Stomach (tissue), 9 donors: ENCODE measurements around the gene MAP3K7CL. TPM values are rescaled to one million over a fixed set of nuclear protein-coding genes. Genes with fewer than 3 reads are reported as not detected.

ENCODE experiments used
- DNase-seq, 2 donors: peaks; one replicate each; pipeline versions ENCODE4 v3.0.0 to v3.0.0-alpha.2; 2013 to 2019
- H3K27ac ChIP-seq, 5 donors: fragments of 200-600 bp in 4 of 5; sonication (generic) in 4 of 5; one replicate each; pipeline ENCODE4 v1.5.1; 2013 to 2019; ENCODE audit warnings: mild to moderate bottlenecking in 1 of 5, moderate library complexity in 1 of 5
- H3K27me3 ChIP-seq, 3 donors: fragments of 200-600 bp; sonication (generic); one replicate each; pipeline ENCODE4 v1.5.1; 2017 to 2019; ENCODE audit warnings: mixed run types in 1 of 3
- H3K36me3 ChIP-seq, 4 donors: fragments of 200-600 bp; sonication (generic); 1 replicate in 3 of 4; 2 replicates in 1 of 4; pipeline ENCODE4 v1.5.1; 2016 to 2019
- H3K4me1 ChIP-seq, 4 donors: fragments of 200-600 bp; sonication (generic); one replicate each; pipeline ENCODE4 v1.5.1; 2016 to 2019
- H3K4me3 ChIP-seq, 4 donors: fragments of 200-600 bp; sonication (generic) in 3 of 4; one replicate each; pipeline ENCODE4 v1.5.1; 2016 to 2019; ENCODE audit warnings: mild to moderate bottlenecking in 1 of 4
- H3K9me3 ChIP-seq, 4 donors: fragments of 200-600 bp; sonication (generic); one replicate each; pipeline ENCODE4 v1.5.1; 2016 to 2019
- CTCF ChIP-seq, 7 experiments: fragments of 450-650 bp in 4 of 7; fragments of 200-600 bp in 3 of 7; sonication (generic) in 3 of 7; IDR thresholded peaks; one replicate each; pipeline ENCODE4 v1.5.1; 2016 to 2019; ENCODE audit warnings: antibody characterized with exemption in 7 of 7, control low read depth in 2 of 7, mild to moderate bottlenecking in 1 of 7
- EP300 ChIP-seq: sonication (generic); formaldehyde crosslinking; IDR thresholded peaks from one replicate; pipeline ENCODE4 v1.6.1; 2017; ENCODE audit warnings: antibody characterized with exemption
- POLR2A ChIP-seq, 4 donors: fragments of 450-650 bp; IDR thresholded peaks; one replicate each; pipeline ENCODE4 v1.6.1; 2016; ENCODE audit warnings: antibody characterized with exemption in 4 of 4, control low read depth in 2 of 4, mild to moderate bottlenecking in 1 of 4, moderate library complexity in 1 of 4
- POLR2AphosphoS5 ChIP-seq, 3 donors: sonication (generic); formaldehyde crosslinking; IDR thresholded peaks; one replicate each; pipeline ENCODE4 v1.6.1; 2016; ENCODE audit warnings: antibody characterized with exemption in 3 of 3
- WGBS, 5 donors: extraction: QIAGEN DNeasy Blood & Tissue Kit in 3 of 5; methylation state at CpG; one replicate each; pipeline versions ENCODE4 v1.1.5 to v1.1.7; 2013 to 2018; 5-methylcytosine and 5-hydroxymethylcytosine counted together
- intact Hi-C: fragments of 100-400 bp; cut with DNase I; formaldehyde crosslinking; loops from one replicate; pipeline ENCODE4 v1.15.1; 2023; ENCODE audit warnings: low total_unique reads
- polyA plus RNA-seq, 3 donors: library from polyadenylated mRNA; stranded (reverse); fragments of 200-250 nt; gene quantifications; one replicate each; pipeline ENCODE4 v1.2.3, GENCODE V29; 2013
- total RNA-seq, 5 donors: library from RNA; depleted of rRNA; stranded (reverse); fragments of >200 nt; gene quantifications; one replicate each; pipeline versions ENCODE4 v1.1.0 to v1.2.3, GENCODE V29; 2014 to 2016
- donor health status: healthy with polysubstance abuse.
- donor health status: Bipolar disorder and iron deficiency.
- donor health status: healthy.

The MAP3K7CL gene
- total and polyA plus RNA-seq, 8 donors = 0.58 to 19.2 (median 4.5) TPM

DNA sequence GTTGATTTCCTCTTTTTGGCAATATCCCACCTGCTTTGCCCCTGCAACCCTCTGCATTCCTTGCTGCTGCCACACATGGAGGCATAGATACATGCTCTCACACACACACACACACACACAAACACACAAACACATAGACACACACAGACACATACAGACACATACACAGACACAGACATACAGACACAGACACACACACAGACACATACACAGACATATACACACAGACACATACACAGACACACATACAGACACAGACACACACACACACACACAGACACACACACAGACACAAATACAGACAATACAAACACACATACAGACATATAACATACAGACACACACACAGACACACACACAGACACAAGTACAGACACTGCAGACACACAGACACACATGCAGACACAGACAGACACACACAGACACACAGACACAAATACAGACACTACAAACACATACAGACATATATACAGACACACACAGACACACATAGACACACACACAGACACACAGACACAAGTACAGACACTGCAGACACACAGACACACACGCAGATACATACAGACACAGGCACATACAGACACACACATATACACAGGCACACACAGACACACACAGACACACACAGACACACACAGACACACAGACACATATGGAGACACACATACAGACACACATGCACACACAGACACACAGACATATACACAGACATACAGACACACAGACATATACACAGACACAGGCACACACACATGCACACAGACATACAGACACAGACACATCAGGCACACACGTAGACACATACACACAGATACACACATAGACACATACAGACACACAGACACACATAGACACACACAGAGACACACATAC, 83.3 kb downstream of the MAP3K7CL start:
- H3K9me3 ChIP-seq = no peaks in the 10 kb centered on the region
- H3K27ac ChIP-seq = no peak overlapping the region
- no peak overlapping the region for H3K4me3 ChIP-seq
- peaks cover 0 to 6% (median under 1%) of the 10 kb centered on the region in 4 donors for H3K4me1 ChIP-seq
- H3K27me3 ChIP-seq = no peaks in the 10 kb centered on the region
- WGBS, 5 donors = 77 to 97% (median 87%) methylated on average over 2 of the region's 2 CpGs
- intact Hi-C loops = no loop called here
- no peaks in the 10 kb centered on the region for H3K36me3 ChIP-seq
- no peak for DNase-seq
- TF ChIP-seq POLR2A (IDR thresholded peaks at IDR 0.05) (peak in 1 of 4 donors; percentile 45), EP300 (no peak)

DNA sequence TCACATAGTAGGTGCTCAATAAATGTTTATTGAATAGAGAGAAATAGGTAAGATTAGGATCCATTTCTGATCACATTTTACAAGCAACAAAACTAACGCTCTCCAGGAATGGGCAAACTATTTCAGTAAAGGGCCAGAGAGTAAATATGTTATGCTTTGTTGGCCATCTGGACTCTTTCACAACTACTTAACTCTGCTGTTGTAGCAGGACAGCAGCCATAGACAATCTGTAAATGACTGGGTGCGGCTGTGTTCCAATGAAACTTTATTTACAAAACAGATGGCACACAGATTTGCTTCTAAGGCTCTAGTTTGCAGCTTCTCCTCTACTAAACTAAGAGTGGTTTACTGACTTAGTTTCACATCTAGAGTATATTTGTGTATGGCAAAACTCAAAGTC, 85.3 kb downstream of the MAP3K7CL start:
- H3K27me3 ChIP-seq = no peaks in the 10 kb centered on the region
- 32 to 60% (median 44%) methylated on average over 2 of the region's 2 CpGs for WGBS, 5 donors
- H3K4me1 ChIP-seq = peaks cover 0 to 6% (median 0%) of the 10 kb centered on the region in 4 donors
- TF ChIP-seq CTCF (IDR thresholded peaks at IDR 0.05) = no peak
- no peak overlapping the region for H3K27ac ChIP-seq
- intact Hi-C loops = no loop called here
- no peak overlapping the region for H3K4me3 ChIP-seq
- H3K36me3 ChIP-seq = no peaks in the 10 kb centered on the region
- DNase-seq = peak in 1 of 2 donors; percentile 44
- no peaks in the 10 kb centered on the region for H3K9me3 ChIP-seq

DNA sequence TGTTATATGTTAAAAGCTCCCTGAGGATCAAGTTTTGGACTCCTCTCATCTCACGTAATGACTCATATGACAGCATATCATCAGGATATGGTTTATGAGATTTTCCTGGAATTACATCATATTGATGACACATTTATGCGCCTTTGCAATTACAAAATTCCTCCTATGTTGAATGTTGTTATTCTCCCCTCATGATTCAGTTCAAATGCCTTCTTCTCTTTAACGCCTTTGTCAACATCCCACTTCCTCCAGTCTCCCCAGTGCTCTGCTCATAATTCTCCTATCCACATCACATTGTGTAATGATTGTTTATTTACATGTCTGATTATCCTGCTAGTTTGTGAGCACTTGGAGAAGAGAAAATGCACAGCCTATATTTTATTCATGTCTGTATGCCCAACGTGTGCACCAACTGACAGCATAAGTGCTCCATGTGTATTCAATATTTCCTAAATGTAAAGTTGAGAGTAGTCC, 87.4 kb downstream of the MAP3K7CL start:
- TF ChIP-seq CTCF (IDR thresholded peaks at IDR 0.05) (no peak), POLR2AphosphoS5 (IDR thresholded peaks at IDR 0.05) (peak in 1 of 3 donors; percentile 60), EP300 (no peak)
- WGBS, 5 donors = 58 to 70% (median 68%) methylated on average over 4 of the region's 4 CpGs
- Histone ChIP-seq H3K4me1 (peaks cover 0 to 6% (median 0%) of the 10 kb centered on the region in 4 donors), H3K27ac (peak overlapping the region in 1 of 5 donors; percentile 49), H3K4me3 (no peak overlapping the region), H3K36me3 (no peaks in the 10 kb centered on the region), H3K9me3 (no peaks in the 10 kb centered on the region), H3K27me3 (no peaks in the 10 kb centered on the region)
- DNase-seq = no peak
- intact Hi-C loops = no loop called here

- TF ChIP-seq POLR2AphosphoS5 (IDR thresholded peaks at IDR 0.05) (no peak), POLR2A (IDR thresholded peaks at IDR 0.05) (no peak), CTCF (IDR thresholded peaks at IDR 0.05) (no peak), EP300 (no peak)
- no peaks in the 10 kb centered on the region for H3K27me3 ChIP-seq
- peak in 1 of 2 donors; percentile 41 for DNase-seq
- no peak overlapping the region for H3K4me3 ChIP-seq
- H3K4me1 ChIP-seq = peaks cover 0 to 6% (median 0%) of the 10 kb centered on the region in 4 donors
- intact Hi-C loops = no loop called here
- no peaks in the 10 kb centered on the region for H3K9me3 ChIP-seq
- 43 to 67% (median 60%) methylated on average over 1 of the region's 1 CpG for whole genome bisulfite sequencing, 5 donors
- H3K36me3 ChIP-seq = no peaks in the 10 kb centered on the region
- H3K27ac ChIP-seq = peak overlapping the region in 1 of 5 donors; percentile 49
Measured at GRCh38 chr21:29218749-29219148, 88.3 kb downstream of the MAP3K7CL start.
